Panc1 (cell line): ENCODE measurements around the gene PGPEP1. TPM values are rescaled to one million over a fixed set of nuclear protein-coding genes. Genes with fewer than 3 reads are reported as not detected.

ENCODE experiments used
- ATAC-seq: fragments of 200-7000 bp; cut with Tn5 transposase; 2 replicates; pipeline ENCODE4 v1.9.1; 2020; ENCODE audit warnings: mild to moderate bottlenecking, moderate library complexity
- BruUV-seq: library from RNA; stranded (reverse); fragments of 400-500 nt; replicated peaks from 2 replicates; lab custom pipeline; 2021; lab: Mats Ljungman, UMichigan
- CTCF ChIA-PET: fragments of 300-600 bp; sonication (Branson Sonifier 250); formaldehyde crosslinking; loops from one replicate; lab custom pipeline; 2022; ENCODE audit warnings: antibody characterized with exemption; lab: Charles Lee
- POLR2A ChIA-PET: fragments of 300-600 bp; sonication (Branson Sonifier 250); formaldehyde crosslinking; loops from one replicate; lab custom pipeline; 2022; ENCODE audit warnings: antibody characterized with exemption; lab: Charles Lee
- DNase-seq: peaks from one replicate; pipeline ENCODE4 v3.0.0-alpha.2; 2010; ENCODE audit warnings: low read depth, low spot score
- H3K27ac ChIP-seq: 2 replicates; pipeline ENCODE4 v1.5.1; 2011; ENCODE audit warnings: mild to moderate bottlenecking, low read length, inconsistent platforms
- H3K27me3 ChIP-seq: fragments of 200-500 bp; sonication (Bioruptor generic); 2 replicates; pipeline ENCODE4 v1.6.0; 2014; ENCODE audit warnings: low read length, inconsistent platforms; ENCODE audit not compliant: control insufficient read depth, insufficient read depth
- H3K36me3 ChIP-seq: fragments of 200-500 bp; sonication (Bioruptor generic); 2 replicates; pipeline ENCODE4 v1.5.1; 2014; ENCODE audit warnings: inconsistent platforms, mild to moderate bottlenecking, low read length, moderate library complexity; ENCODE audit not compliant: control insufficient read depth, insufficient read depth
- H3K4me1 ChIP-seq: 2 replicates; pipeline ENCODE4 v1.5.1; 2011; ENCODE audit warnings: inconsistent platforms, mild to moderate bottlenecking, low read length, moderate library complexity; ENCODE audit not compliant: control insufficient read depth, insufficient read depth
- H3K4me3 ChIP-seq, 2 experiments: 2 replicates each; pipeline ENCODE4 v1.5.1; 2011 to 2012; ENCODE audit warnings: low read depth in 2 of 2, low read length in 2 of 2, mild to moderate bottlenecking in 2 of 2, inconsistent platforms in 1 of 2, moderate library complexity in 1 of 2
- H3K9me3 ChIP-seq: fragments of 200-500 bp; sonication (Bioruptor generic); 2 replicates; pipeline ENCODE4 v1.5.1; 2014; ENCODE audit warnings: low read depth, mild to moderate bottlenecking, inconsistent platforms, low read length, moderate library complexity; ENCODE audit not compliant: control insufficient read depth, insufficient read depth
- POLR2AphosphoS5 ChIP-seq: IDR thresholded peaks from 2 replicates; pipeline ENCODE4 v1.6.1; 2012; ENCODE audit warnings: mild to moderate bottlenecking, low read depth, low read length, moderate library complexity
- SIN3A ChIP-seq: IDR thresholded peaks from 2 replicates; pipeline ENCODE4 v1.6.1; 2012; ENCODE audit warnings: low read depth, mild to moderate bottlenecking, low read length, moderate library complexity, borderline replicate concordance; ENCODE audit not compliant: insufficient read depth
- TCF7L2 ChIP-seq: IDR thresholded peaks from 2 replicates; pipeline ENCODE4 v1.6.1; 2011; ENCODE audit warnings: mild to moderate bottlenecking, low read depth, low read length, inconsistent platforms
- in situ Hi-C: cut with HindIII; loops from 2 replicates; pipeline ENCODE4 v1.10.0; 2016; ENCODE audit warnings: low sequenced_read_pairs, low pct_unique_long_range_greater_than_20kb
- intact Hi-C: fragments of 100-400 bp; cut with micrococcal nuclease; formaldehyde crosslinking; loops from one replicate; pipeline ENCODE4 v1.10.0; 2022; ENCODE audit not compliant: unreplicated experiment
- total RNA-seq: library from RNA; stranded (reverse); gene quantifications from one replicate; pipeline ENCODE4 v1.2.1, GENCODE V29; 2021; ENCODE audit not compliant: unreplicated experiment
- TF ChIP-seq, protein P1 (sequence below): fragments of 450-650 bp; IDR thresholded peaks from 2 replicates; pipeline ENCODE4 v1.5.1; 2017; ENCODE audit warnings: mild to moderate bottlenecking
- TF ChIP-seq, protein P2 (sequence below), 2 experiments: IDR thresholded peaks; 2 replicates each; pipeline ENCODE4 v1.6.1; 2011 to 2012; ENCODE audit warnings: low read depth in 2 of 2, control low read depth in 1 of 2, low read length in 1 of 2, mild to moderate bottlenecking in 1 of 2, moderate library complexity in 1 of 2; ENCODE audit not compliant: insufficient read depth in 1 of 2

The PGPEP1 gene
- total RNA-seq, 1 experiment from 2014 or later, result 36.3 TPM

DNA sequence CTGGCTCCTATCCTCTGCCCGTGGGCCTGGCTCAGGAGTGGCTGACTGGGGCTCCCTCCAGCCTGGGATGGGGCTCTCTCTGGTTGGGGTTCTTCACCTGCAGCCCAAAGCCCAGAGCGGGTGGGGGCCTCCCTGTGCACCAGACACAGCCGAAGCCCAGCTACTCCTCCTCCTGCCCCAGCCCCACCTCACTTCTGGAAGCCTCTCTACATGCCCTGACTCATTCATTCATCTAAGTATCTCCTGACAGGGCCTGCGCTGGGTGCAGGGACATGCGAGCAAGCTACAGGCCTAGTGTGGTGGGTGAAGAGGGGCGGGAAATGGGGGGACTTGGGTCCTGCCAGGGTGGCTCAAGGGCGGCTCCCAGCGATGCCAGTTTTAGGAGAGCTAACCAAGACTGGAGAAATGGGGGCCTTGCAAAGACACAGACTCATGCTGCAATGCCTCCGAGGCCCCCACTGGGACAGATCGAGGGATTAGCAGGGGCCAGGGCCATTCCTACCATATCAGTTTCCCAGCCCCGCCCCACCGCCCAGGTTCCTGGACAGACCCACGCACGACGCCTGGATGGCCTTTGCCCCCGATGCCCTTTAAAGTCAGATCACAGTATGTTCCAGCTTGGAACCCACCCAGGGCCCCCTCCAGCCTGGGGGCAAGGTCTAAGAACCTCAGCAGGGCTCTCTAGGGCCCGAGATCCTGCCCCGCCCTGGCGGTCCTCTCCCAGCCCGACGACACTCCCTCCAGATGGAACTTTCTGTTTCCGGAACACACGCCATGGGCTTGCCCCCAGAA is 30.1 kb upstream of the PGPEP1 start:
- TF ChIP-seq, protein P1, sequence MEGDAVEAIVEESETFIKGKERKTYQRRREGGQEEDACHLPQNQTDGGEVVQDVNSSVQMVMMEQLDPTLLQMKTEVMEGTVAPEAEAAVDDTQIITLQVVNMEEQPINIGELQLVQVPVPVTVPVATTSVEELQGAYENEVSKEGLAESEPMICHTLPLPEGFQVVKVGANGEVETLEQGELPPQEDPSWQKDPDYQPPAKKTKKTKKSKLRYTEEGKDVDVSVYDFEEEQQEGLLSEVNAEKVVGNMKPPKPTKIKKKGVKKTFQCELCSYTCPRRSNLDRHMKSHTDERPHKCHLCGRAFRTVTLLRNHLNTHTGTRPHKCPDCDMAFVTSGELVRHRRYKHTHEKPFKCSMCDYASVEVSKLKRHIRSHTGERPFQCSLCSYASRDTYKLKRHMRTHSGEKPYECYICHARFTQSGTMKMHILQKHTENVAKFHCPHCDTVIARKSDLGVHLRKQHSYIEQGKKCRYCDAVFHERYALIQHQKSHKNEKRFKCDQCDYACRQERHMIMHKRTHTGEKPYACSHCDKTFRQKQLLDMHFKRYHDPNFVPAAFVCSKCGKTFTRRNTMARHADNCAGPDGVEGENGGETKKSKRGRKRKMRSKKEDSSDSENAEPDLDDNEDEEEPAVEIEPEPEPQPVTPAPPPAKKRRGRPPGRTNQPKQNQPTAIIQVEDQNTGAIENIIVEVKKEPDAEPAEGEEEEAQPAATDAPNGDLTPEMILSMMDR, result no peak
- TF ChIP-seq TCF7L2 (no peak), SIN3A (no peak), POLR2AphosphoS5 (no peak)
- TF ChIP-seq, protein P2, sequence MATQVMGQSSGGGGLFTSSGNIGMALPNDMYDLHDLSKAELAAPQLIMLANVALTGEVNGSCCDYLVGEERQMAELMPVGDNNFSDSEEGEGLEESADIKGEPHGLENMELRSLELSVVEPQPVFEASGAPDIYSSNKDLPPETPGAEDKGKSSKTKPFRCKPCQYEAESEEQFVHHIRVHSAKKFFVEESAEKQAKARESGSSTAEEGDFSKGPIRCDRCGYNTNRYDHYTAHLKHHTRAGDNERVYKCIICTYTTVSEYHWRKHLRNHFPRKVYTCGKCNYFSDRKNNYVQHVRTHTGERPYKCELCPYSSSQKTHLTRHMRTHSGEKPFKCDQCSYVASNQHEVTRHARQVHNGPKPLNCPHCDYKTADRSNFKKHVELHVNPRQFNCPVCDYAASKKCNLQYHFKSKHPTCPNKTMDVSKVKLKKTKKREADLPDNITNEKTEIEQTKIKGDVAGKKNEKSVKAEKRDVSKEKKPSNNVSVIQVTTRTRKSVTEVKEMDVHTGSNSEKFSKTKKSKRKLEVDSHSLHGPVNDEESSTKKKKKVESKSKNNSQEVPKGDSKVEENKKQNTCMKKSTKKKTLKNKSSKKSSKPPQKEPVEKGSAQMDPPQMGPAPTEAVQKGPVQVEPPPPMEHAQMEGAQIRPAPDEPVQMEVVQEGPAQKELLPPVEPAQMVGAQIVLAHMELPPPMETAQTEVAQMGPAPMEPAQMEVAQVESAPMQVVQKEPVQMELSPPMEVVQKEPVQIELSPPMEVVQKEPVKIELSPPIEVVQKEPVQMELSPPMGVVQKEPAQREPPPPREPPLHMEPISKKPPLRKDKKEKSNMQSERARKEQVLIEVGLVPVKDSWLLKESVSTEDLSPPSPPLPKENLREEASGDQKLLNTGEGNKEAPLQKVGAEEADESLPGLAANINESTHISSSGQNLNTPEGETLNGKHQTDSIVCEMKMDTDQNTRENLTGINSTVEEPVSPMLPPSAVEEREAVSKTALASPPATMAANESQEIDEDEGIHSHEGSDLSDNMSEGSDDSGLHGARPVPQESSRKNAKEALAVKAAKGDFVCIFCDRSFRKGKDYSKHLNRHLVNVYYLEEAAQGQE (IDR thresholded peaks at IDR 0.05; ENCODE audit: insufficient read depth in 1 of 2, low read depth in 2 of 2, low read length in 1 of 2), result no peak
- Histone ChIP-seq H3K27me3 (no peaks in the 10 kb centered on the region), H3K9me3 (no peaks in the 10 kb centered on the region), H3K4me3 (no peak overlapping the region), H3K36me3 (no peaks in the 10 kb centered on the region), H3K27ac (no peak overlapping the region), H3K4me1 (peaks cover 31% of the 10 kb centered on the region)
- CTCF ChIA-PET, result no interaction called here
- intact Hi-C loops (no loop called here), in situ Hi-C loops (no loop called here)
- POLR2A ChIA-PET, result no interaction called here
- DNase-seq (no peak), ATAC-seq (no peak)
- no TSS peak for BruUV-seq

DNA sequence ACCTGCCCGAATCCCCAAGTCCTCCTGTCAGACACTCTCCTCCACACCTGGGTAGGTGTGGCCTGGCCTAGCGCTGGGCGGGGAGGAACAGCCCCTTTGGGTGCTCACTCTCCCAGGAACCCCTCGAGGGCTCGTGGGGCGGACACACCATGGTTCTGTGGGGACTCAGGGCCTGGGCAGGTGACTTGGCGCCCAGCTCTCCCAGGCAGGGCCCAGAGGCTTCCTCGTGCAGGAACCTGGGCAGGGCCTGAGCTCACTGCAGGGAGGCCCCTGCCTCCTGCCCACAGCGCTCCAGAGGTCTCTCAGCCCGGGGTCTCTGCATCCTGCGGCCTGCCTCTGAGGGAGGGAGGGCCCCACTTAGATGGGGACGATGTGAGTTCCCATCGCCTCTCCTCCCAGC is 29.4 kb upstream of the PGPEP1 start:
- intact Hi-C loops, result no loop called here
- no TSS peak for BruUV-seq
- in situ Hi-C loops, result no loop called here
- H3K4me3 ChIP-seq, result no peak overlapping the region
- no peaks in the 10 kb centered on the region for H3K36me3 ChIP-seq
- no peaks in the 10 kb centered on the region for H3K9me3 ChIP-seq
- CTCF ChIA-PET, result no interaction called here
- ATAC-seq (no peak), DNase-seq (no peak)
- POLR2A ChIA-PET, result no interaction called here
- H3K27ac ChIP-seq, result no peak overlapping the region
- H3K27me3 ChIP-seq, result no peaks in the 10 kb centered on the region
- H3K4me1 ChIP-seq, result peaks cover 29% of the 10 kb centered on the region
- TF ChIP-seq, protein P2 (IDR thresholded peaks at IDR 0.05; ENCODE audit: insufficient read depth in 1 of 2, low read depth in 2 of 2, low read length in 1 of 2), result no peak
- no peak for TF ChIP-seq TCF7L2
- TF ChIP-seq, protein P1, result no peak
- no peak for TF ChIP-seq POLR2AphosphoS5
- no peak for TF ChIP-seq SIN3A
